Activated CD4-positive, CD25-positive, alpha-beta regulatory T cell treated with anti-CD3 and anti-CD28 coated beads, Interleukin-2, amount 50 U/mL, for 16 hours (primary cell): Measurements from ENCODE around the gene SH3D21.
A peak's percentile ranks its signal among the peaks of the same experiment; 100 is the strongest.

Source experiments
- DNase-seq: peaks from one replicate; pipeline ENCODE4 v3.0.0-alpha.2; 2020; ENCODE audit warnings: low read depth, low spot score

The SH3D21 gene

GRCh38 chr1:36358514-36359084, 52.4 kb downstream of the SH3D21 start:
- DNase-seq = no peak

- no peak for DNase-seq
Measured at GRCh38 chr1:36359383-36359782, 53.2 kb downstream of the SH3D21 start.

- no peak for DNase-seq
Measured at GRCh38 chr1:36359911-36360550, 53.9 kb downstream of the SH3D21 start.

- no peak for DNase-seq
Measured at GRCh38 chr1:36365381-36365780, 59.2 kb downstream of the SH3D21 start.

GRCh38 chr1:36366091-36366661, 60.0 kb downstream of the SH3D21 start:
- peak; percentile 23 for DNase-seq

GRCh38 chr1:36367066-36367465, 60.9 kb downstream of the SH3D21 start:
- DNase-seq = no peak

GRCh38 chr1:36367798-36368197, 61.6 kb downstream of the SH3D21 start:
- DNase-seq = no peak

- DNase-seq = peak; percentile 73
Measured at GRCh38 chr1:36369061-36369861, 63.1 kb downstream of the SH3D21 start.
